DND-41 (cell line): Measurements from ENCODE around the gene WDR59.

ENCODE experiments used
- ATAC-seq: fragments of 200-7000 bp; cut with Tn5 transposase; 3 replicates; pipeline ENCODE4 v1.9.1; 2021; ENCODE audit warnings: low read depth; ENCODE audit not compliant: insufficient read depth
- DNase-seq: peaks from one replicate; pipeline ENCODE4 v3.0.0-alpha.2; 2020
- H2AFZ ChIP-seq: 2 replicates; pipeline ENCODE4 v1.6.0; 2012; ENCODE audit warnings: low read depth, low read length
- H3K27ac ChIP-seq: 2 replicates; pipeline ENCODE4 v1.5.1; 2012; ENCODE audit warnings: low read length, inconsistent platforms
- H3K27me3 ChIP-seq: fragments of 200-600 bp; sonication (generic); 2 replicates; pipeline ENCODE4 v1.6.0; 2012; ENCODE audit warnings: low read length, mild to moderate bottlenecking, inconsistent platforms; ENCODE audit not compliant: insufficient read depth, poor library complexity
- H3K36me3 ChIP-seq: 2 replicates; pipeline ENCODE4 v1.5.1; 2012; ENCODE audit warnings: low read length, inconsistent platforms; ENCODE audit not compliant: insufficient read depth
- H3K4me1 ChIP-seq: 2 replicates; pipeline ENCODE4 v1.5.1; 2012; ENCODE audit warnings: mild to moderate bottlenecking, low read length; ENCODE audit not compliant: insufficient read depth
- H3K4me2 ChIP-seq: 2 replicates; pipeline ENCODE4 v1.6.0; 2012; ENCODE audit warnings: mild to moderate bottlenecking, moderate library complexity, low read length, inconsistent platforms; ENCODE audit not compliant: insufficient read depth
- H3K4me3 ChIP-seq, 2 experiments: fragments of 200-600 bp in 1 of 2; shearing (Covaris generic) in 1 of 2; 2 replicates each; pipeline ENCODE4 v1.5.1; 2012 to 2016; ENCODE audit warnings: inconsistent platforms in 2 of 2, low read length in 2 of 2, mild to moderate bottlenecking in 2 of 2, low read depth in 1 of 2, moderate library complexity in 1 of 2
- H3K79me2 ChIP-seq: 2 replicates; pipeline ENCODE4 v1.6.0; 2012; ENCODE audit warnings: low read length, inconsistent platforms; ENCODE audit not compliant: insufficient read depth
- H3K9ac ChIP-seq: 2 replicates; pipeline ENCODE4 v1.6.0; 2012; ENCODE audit warnings: low read depth, mild to moderate bottlenecking, inconsistent platforms, low read length, moderate library complexity
- H3K9me3 ChIP-seq: 2 replicates; pipeline ENCODE4 v1.5.1; 2012; ENCODE audit warnings: low read length, moderate library complexity, mild to moderate bottlenecking, inconsistent platforms; ENCODE audit not compliant: insufficient read depth, severe bottlenecking
- H4K20me1 ChIP-seq: 2 replicates; pipeline ENCODE4 v1.6.0; 2012; ENCODE audit warnings: low read length; ENCODE audit not compliant: insufficient read depth
- CTCF ChIP-seq: IDR thresholded peaks from 2 replicates; pipeline ENCODE4 v1.5.1; 2012; ENCODE audit warnings: borderline replicate concordance, low read length, moderate library complexity, mild to moderate bottlenecking; ENCODE audit not compliant: poor library complexity, severe bottlenecking; ENCODE audit errors: extremely low read depth
- EZH2 ChIP-seq: IDR thresholded peaks from 3 replicates; pipeline ENCODE4 v1.6.1; 2012; ENCODE audit warnings: borderline replicate concordance, low read depth, mild to moderate bottlenecking, moderate library complexity, low read length, inconsistent platforms; ENCODE audit not compliant: severe bottlenecking

Gene WDR59

GRCh38 chr16:74831467-74831866 lies 153.5 kb downstream of the WDR59 start:
- H2AFZ ChIP-seq: no peak overlapping the region
- no peaks in the 10 kb centered on the region for H3K79me2 ChIP-seq
- H3K36me3 ChIP-seq: no peaks in the 10 kb centered on the region
- no peaks in the 10 kb centered on the region for H3K27me3 ChIP-seq
- no peak overlapping the region for H3K4me2 ChIP-seq
- no peak overlapping the region for H3K4me3 ChIP-seq
- no peaks in the 10 kb centered on the region for H3K4me1 ChIP-seq
- peaks cover 3% of the 10 kb centered on the region for H3K9me3 ChIP-seq
- DNase-seq (no peak), ATAC-seq (no peak)
- no peak overlapping the region for H3K27ac ChIP-seq
- no peaks in the 10 kb centered on the region for H4K20me1 ChIP-seq
- no peak overlapping the region for H3K9ac ChIP-seq
- no peak for TF ChIP-seq CTCF
- no peak for TF ChIP-seq EZH2

- Histone ChIP-seq H3K4me2 (no peak overlapping the region), H3K4me1 (no peaks in the 10 kb centered on the region), H3K36me3 (no peaks in the 10 kb centered on the region), H3K27ac (no peak overlapping the region), H3K27me3 (no peaks in the 10 kb centered on the region), H2AFZ (no peak overlapping the region), H3K79me2 (no peaks in the 10 kb centered on the region), H3K9ac (no peak overlapping the region), H3K9me3 (peaks cover 3% of the 10 kb centered on the region), H3K4me3 (no peak overlapping the region), H4K20me1 (no peaks in the 10 kb centered on the region)
- no peak for DNase-seq
- TF ChIP-seq EZH2 (no peak), CTCF (no peak)
- no peak for ATAC-seq
These were observed 154.3 kb downstream of the WDR59 start for GRCh38 chr16:74830648-74831047.

GRCh38 chr16:74829637-74830036 lies 155.3 kb downstream of the WDR59 start:
- no peak for TF ChIP-seq CTCF
- TF ChIP-seq EZH2: no peak

GRCh38 chr16:74825941-74826340 lies 159.0 kb downstream of the WDR59 start:
- H3K27me3 ChIP-seq: no peaks in the 10 kb centered on the region
- ATAC-seq (no peak), DNase-seq (no peak)
- no peak overlapping the region for H3K27ac ChIP-seq
- H3K36me3 ChIP-seq: no peaks in the 10 kb centered on the region
- H3K4me3 ChIP-seq: no peak overlapping the region
- H3K9ac ChIP-seq: no peak overlapping the region
- no peak overlapping the region for H2AFZ ChIP-seq
- H3K9me3 ChIP-seq: peaks cover 3% of the 10 kb centered on the region
- TF ChIP-seq CTCF (no peak), EZH2 (no peak)
- H3K79me2 ChIP-seq: no peaks in the 10 kb centered on the region
- H4K20me1 ChIP-seq: no peaks in the 10 kb centered on the region
- no peaks in the 10 kb centered on the region for H3K4me1 ChIP-seq
- H3K4me2 ChIP-seq: no peak overlapping the region

More at GRCh38 chr16:74829637-74830036, 155.3 kb downstream of the WDR59 start:
- Histone ChIP-seq H3K4me1 (no peaks in the 10 kb centered on the region), H4K20me1 (no peaks in the 10 kb centered on the region), H3K9ac (no peak overlapping the region), H2AFZ (no peak overlapping the region), H3K79me2 (no peaks in the 10 kb centered on the region), H3K27ac (no peak overlapping the region), H3K36me3 (no peaks in the 10 kb centered on the region), H3K4me3 (no peak overlapping the region), H3K27me3 (no peaks in the 10 kb centered on the region), H3K9me3 (peaks cover 3% of the 10 kb centered on the region), H3K4me2 (no peak overlapping the region)
- DNase-seq (no peak), ATAC-seq (no peak)
